ENCODE data around the gene ZNF780B.

Gene ZNF780B

DNA sequence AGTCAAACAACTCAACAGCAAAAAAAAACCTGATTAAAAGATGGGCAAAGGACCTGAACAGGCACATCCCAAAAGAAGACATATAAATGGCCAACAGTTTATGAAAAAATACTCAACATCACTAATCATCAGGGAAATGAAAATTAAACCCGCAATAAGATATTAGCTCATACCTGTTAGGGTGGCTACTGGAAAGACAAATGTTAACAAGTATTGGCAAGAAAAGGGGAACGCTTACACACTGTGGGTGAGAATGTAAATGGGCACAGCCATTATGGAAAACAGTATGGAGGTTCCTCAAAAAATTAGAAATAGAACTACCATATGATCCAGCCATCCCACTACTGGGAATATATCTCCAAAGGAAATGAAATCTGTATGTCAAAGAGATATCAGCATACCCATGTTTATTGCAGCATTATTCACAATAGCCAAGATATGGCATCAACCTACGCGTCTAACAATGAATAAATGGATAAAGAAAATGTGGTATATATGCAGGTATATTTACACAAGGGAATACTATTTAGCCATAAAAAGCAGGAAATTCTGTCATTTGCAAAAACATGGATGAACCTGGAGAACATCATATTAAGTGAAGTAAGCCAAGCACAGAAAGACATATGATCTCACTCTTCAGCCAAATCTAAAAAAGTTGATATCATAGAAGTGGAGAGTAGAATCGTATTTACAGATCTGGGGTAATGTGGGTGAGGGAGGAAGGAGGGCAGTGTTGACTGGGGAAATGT lies 32.4 kb upstream of the ZNF780B start:
- Histone ChIP-seq H3K9me3 (peaks cover 13% of the 10 kb centered on the region), H3K4me3 (no peak overlapping the region), H3K4me1 (peaks cover 19% of the 10 kb centered on the region), H3K36me3 (peaks cover 25% of the 10 kb centered on the region), H3K9ac (no peak overlapping the region), H4K20me1 (no peaks in the 10 kb centered on the region), H3K27ac (no peak overlapping the region), H3K4me2 (no peak overlapping the region; the same call in 1 of the 2 replicates), H3K27me3 (no peaks in the 10 kb centered on the region)
- no peak for TF ChIP-seq Cebpa-rat (IDR thresholded peaks at IDR 0.05)

- H3K9me3 ChIP-seq: peaks cover 29% of the 10 kb centered on the region
- H3K27me3 ChIP-seq: no peaks in the 10 kb centered on the region
- H3K4me2 ChIP-seq: no peak overlapping the region
- H3K4me1 ChIP-seq: peaks cover 14% of the 10 kb centered on the region
- no peak overlapping the region for H3K27ac ChIP-seq
- no peak overlapping the region for H3K9ac ChIP-seq
- no peak overlapping the region for H3K4me3 ChIP-seq
- no peaks in the 10 kb centered on the region for H4K20me1 ChIP-seq
- peaks cover 60% of the 10 kb centered on the region for H3K36me3 ChIP-seq
- TF ChIP-seq Cebpa-rat (IDR thresholded peaks at IDR 0.05): no peak
Observed at GRCh38 chr19:40084948-40085347, 28.9 kb upstream of the ZNF780B start.

GRCh38 chr19:40081411-40081810 lies 25.4 kb upstream of the ZNF780B start:
- TF ChIP-seq Cebpa-rat (IDR thresholded peaks at IDR 0.05): no peak
- no peaks in the 10 kb centered on the region for H4K20me1 ChIP-seq
- H3K9ac ChIP-seq: no peak overlapping the region
- H3K36me3 ChIP-seq: peaks cover 81% of the 10 kb centered on the region
- H3K27me3 ChIP-seq: no peaks in the 10 kb centered on the region
- H3K4me1 ChIP-seq: no peaks in the 10 kb centered on the region
- H3K27ac ChIP-seq: no peak overlapping the region
- H3K4me3 ChIP-seq: no peak overlapping the region
- H3K4me2 ChIP-seq: no peak overlapping the region
- peaks cover 50% of the 10 kb centered on the region for H3K9me3 ChIP-seq

DNA sequence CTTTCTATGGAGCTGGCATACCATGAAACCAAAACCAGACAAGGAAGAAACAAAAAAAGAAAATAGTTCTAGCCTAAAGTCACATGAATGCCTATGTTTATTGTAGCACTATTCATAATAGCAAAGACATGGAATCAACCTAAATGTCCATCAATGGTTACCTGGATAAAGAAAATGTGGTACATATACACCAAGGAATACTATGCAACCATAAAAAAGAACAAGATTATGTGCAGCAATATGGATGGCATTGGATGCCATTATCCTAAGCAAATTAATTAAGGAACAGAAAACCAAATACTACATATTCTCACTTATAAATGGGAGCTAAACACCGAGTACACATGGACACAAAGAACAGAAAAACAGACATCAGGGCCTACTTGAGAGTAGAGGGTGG lies 24.3 kb upstream of the ZNF780B start:
- no peak overlapping the region for H3K9ac ChIP-seq
- no peak overlapping the region for H3K4me2 ChIP-seq
- no peaks in the 10 kb centered on the region for H4K20me1 ChIP-seq
- TF ChIP-seq Cebpa-rat (IDR thresholded peaks at IDR 0.05): no peak
- peaks cover 93% of the 10 kb centered on the region for H3K36me3 ChIP-seq
- H3K27me3 ChIP-seq: no peaks in the 10 kb centered on the region
- no peak overlapping the region for H3K4me3 ChIP-seq
- no peak overlapping the region for H3K27ac ChIP-seq
- peaks cover 61% of the 10 kb centered on the region for H3K9me3 ChIP-seq
- no peaks in the 10 kb centered on the region for H3K4me1 ChIP-seq

- H3K9me3 ChIP-seq: peaks cover 80% of the 10 kb centered on the region
- no peaks in the 10 kb centered on the region for H3K4me1 ChIP-seq
- H3K4me2 ChIP-seq: no peak overlapping the region
- H3K9ac ChIP-seq: no peak overlapping the region
- H3K4me3 ChIP-seq: no peak overlapping the region
- no peak overlapping the region for H3K27ac ChIP-seq
- H3K36me3 ChIP-seq: peaks cover 95% of the 10 kb centered on the region
- H4K20me1 ChIP-seq: no peaks in the 10 kb centered on the region
- no peaks in the 10 kb centered on the region for H3K27me3 ChIP-seq
- no peak for TF ChIP-seq Cebpa-rat (IDR thresholded peaks at IDR 0.05)
Observed at GRCh38 chr19:40078377-40078776, 22.3 kb upstream of the ZNF780B start.

GRCh38 chr19:40070058-40070457 lies 14.0 kb upstream of the ZNF780B start:
- Histone ChIP-seq H3K4me2 (no peak overlapping the region), H3K27ac (no peak overlapping the region), H3K4me1 (peaks cover 4% of the 10 kb centered on the region; the same call in 1 of the 2 replicates), H3K9ac (no peak overlapping the region), H3K36me3 (peaks cover 44% of the 10 kb centered on the region), H3K9me3 (peaks cover 40% of the 10 kb centered on the region), H4K20me1 (no peaks in the 10 kb centered on the region), H3K27me3 (no peaks in the 10 kb centered on the region), H3K4me3 (no peak overlapping the region)
- TF ChIP-seq Cebpa-rat (IDR thresholded peaks at IDR 0.05): no peak

DNA sequence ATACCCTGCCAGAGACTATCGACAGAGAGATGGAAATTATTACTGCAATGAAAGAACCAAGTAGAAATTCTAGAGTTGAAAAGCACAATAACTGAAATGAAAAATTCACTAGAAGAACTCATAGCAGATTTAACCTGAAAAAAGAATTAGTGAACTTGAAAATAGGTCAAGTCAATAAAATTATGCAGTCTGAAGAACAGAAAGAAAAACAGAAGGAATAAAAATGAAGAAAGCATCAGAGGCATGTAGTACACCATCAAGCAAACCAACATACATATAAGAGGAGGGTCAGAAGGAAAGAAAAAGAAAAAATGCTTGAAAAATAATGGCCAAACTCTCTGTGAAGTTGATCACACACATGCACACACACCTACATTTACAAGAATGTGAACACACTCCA lies 3.6 kb upstream of the ZNF780B start:
- TF ChIP-seq Cebpa-rat (IDR thresholded peaks at IDR 0.05): no peak
- no peaks in the 10 kb centered on the region for H3K27me3 ChIP-seq
- peaks cover 38% of the 10 kb centered on the region for H3K9me3 ChIP-seq
- H3K36me3 ChIP-seq: no peaks in the 10 kb centered on the region
- no peak overlapping the region for H3K4me3 ChIP-seq
- H3K27ac ChIP-seq: no peak overlapping the region
- H4K20me1 ChIP-seq: no peaks in the 10 kb centered on the region
- no peak overlapping the region for H3K4me2 ChIP-seq
- no peak overlapping the region for H3K9ac ChIP-seq
- H3K4me1 ChIP-seq: peaks cover 18% of the 10 kb centered on the region

DNA sequence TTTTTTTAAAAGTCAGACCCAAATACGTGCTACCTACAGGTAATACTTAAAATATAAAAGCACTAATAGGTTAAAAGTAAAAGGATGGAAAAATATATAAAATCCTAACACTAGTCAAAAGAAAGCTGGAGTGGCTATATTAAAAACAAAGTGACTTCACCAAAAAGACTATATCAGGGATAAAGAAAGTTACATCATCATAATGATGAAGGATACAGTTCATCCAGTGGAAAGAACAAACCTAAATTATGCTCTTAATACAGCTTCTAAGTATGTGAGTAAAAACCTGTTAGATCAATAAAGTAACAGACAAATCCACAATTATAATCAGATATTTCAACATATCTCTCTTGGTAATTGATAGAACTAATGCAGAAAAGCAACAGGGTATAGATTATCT lies 1.1 kb upstream of the ZNF780B start:
- no peak overlapping the region for H3K27ac ChIP-seq
- H3K36me3 ChIP-seq: no peaks in the 10 kb centered on the region
- no peak for TF ChIP-seq Cebpa-rat (IDR thresholded peaks at IDR 0.05)
- H3K4me1 ChIP-seq: peaks cover 28% of the 10 kb centered on the region
- no peak overlapping the region for H3K9ac ChIP-seq
- H3K4me2 ChIP-seq: peak overlapping the region; percentile 90
- H3K4me3 ChIP-seq: peak overlapping the region; percentile 80
- H3K27me3 ChIP-seq: no peaks in the 10 kb centered on the region
- H4K20me1 ChIP-seq: no peaks in the 10 kb centered on the region
- peaks cover 42% of the 10 kb centered on the region for H3K9me3 ChIP-seq

DNA sequence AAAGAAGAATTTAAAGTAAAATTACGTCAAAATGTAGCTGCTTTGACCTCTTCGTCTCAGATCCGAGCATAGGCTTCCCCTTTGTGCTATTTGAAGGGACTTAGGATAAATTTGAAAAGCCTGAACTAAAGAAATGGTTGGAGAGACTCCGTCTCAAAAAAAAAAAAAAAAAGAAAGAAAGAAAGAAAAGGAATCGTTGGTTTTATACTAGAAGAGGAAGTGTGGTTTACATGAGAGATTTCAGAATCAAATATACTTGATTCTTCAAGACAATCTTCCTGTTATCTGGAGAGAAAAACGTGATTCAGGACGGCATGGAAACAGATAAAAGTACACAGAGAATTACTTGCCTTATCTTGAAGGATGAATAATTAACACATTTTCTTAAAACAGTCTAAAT lies 474 bp upstream of the ZNF780B start:
- peak overlapping the region; percentile 80 for H3K4me3 ChIP-seq
- no peak for TF ChIP-seq Cebpa-rat (IDR thresholded peaks at IDR 0.05)
- no peaks in the 10 kb centered on the region for H3K27me3 ChIP-seq
- H4K20me1 ChIP-seq: no peaks in the 10 kb centered on the region
- peaks cover 28% of the 10 kb centered on the region for H3K4me1 ChIP-seq
- H3K9ac ChIP-seq: peak overlapping the region; percentile 83
- H3K27ac ChIP-seq: peak overlapping the region; percentile 77
- peak overlapping the region; percentile 90 for H3K4me2 ChIP-seq
- peaks cover 45% of the 10 kb centered on the region for H3K9me3 ChIP-seq
- H3K36me3 ChIP-seq: no peaks in the 10 kb centered on the region

- H3K36me3 ChIP-seq: peaks cover 8% of the 10 kb centered on the region
- peak overlapping the region; percentile 80 for H3K4me3 ChIP-seq
- H3K27ac ChIP-seq: peak overlapping the region; percentile 77; the same call in 1 of the 2 replicates
- H3K9ac ChIP-seq: peak overlapping the region; percentile 83
- peak overlapping the region; percentile 90 for H3K4me2 ChIP-seq
- no peaks in the 10 kb centered on the region for H4K20me1 ChIP-seq
- peaks cover 45% of the 10 kb centered on the region for H3K9me3 ChIP-seq
- no peaks in the 10 kb centered on the region for H3K27me3 ChIP-seq
- TF ChIP-seq Cebpa-rat (IDR thresholded peaks at IDR 0.05): no peak
- H3K4me1 ChIP-seq: peaks cover 28% of the 10 kb centered on the region
Observed at GRCh38 chr19:40055049-40055448, 982 bp downstream of the ZNF780B start.

All from BLaER1 (cell line).